Glomerular visceral epithelial cell (primary cell): Measurements from ENCODE around the gene CIAO2B.
A peak's percentile ranks its signal among the peaks of the same experiment; 100 is the strongest.
"Not testable (repeated sequence)": the region's sequence is repeated elsewhere in the genome, so short reads cannot be mapped to it uniquely, and the experiment has no call there.

Experiments used
- DNase-seq: peaks from one replicate; pipeline ENCODE4 v3.0.0-alpha.2; 2016; ENCODE audit errors: extremely low spot score

Gene CIAO2B

DNA sequence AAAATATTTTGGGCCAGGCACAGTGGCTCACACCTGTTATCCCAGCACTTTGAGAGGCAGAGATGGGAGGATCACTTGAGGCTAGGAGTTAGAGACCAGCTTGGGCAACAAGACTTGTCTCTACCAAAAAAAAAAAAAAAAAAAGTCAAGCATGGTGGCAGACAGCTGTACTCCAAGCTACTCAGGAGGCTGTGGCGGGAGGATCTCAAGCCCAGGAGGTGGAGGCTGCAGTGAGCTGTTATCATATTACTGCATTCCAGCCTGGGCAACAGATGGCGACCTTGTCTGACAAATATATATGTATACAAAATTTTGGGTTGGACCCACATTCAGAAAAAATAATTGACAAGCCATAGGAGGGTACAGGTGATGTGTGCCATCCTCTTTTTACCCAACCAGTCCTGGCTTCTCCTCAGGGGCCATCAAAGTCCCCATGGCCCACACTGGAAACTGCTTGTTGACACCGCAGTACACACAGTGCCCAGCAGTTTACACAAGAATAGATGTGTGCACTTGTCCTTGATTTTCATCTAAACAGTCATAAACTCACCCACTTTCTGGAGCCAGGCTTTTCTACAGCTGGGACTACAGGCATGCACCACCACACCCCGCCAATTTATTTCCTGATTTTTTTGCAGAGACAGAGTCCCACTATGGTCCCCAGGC lies 2.8 kb upstream of the CIAO2B start:
- DNase-seq = no peak

DNA sequence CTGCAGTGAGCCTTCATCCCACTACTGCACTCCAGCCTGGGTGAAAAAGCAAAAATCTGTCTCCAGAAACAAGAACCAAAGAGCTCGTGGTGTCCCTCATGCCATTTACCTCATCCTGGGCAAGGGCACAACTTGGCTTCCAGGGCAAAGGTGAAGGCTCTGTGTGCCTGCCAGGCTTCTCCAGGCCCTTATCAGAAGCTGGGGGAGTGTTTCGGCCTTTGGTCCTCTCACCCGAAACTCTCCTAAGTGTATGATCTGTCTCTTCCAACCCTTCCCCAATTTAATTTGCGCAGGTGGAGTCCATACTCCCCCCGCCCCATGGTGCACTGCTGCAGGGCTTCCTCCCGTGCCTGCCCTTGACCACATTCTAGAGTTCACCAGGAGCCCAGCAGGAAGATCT lies 2.3 kb upstream of the CIAO2B start:
- DNase-seq = no peak

DNA sequence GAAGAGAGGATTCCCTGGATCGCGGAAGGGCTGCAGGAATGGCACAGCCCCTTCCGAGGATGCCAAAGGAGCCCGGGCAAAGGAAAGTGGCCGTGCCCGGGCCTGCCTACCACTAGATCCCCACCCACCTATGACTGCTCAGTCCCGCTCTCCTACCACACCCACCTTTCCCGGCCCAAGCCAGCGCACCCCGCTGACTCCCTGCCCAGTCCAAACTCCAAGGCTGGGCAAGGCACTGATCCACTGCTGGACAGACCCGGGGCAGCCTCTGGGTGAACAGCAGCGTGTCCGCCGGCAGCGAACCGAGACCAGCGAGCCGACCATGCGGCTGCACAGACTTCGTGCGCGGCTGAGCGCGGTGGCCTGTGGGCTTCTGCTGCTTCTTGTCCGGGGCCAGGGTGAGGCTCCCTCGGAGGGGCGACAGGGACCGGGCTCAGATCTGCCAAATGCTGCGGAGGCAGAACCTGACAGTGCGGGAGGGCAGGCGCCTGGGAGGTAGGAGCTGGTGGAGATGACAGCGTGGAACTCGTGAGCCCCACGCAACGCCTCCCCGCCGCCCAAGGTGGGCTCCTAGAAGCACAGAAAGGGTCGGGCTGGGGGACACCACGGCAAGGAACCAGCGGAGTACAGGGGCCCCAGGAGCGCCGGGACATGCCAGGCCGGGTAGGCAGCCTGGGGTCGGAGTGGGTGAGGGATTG lies 1.3 kb upstream of the CIAO2B start, which contains the start of gene CES2:
CES2 (plus strand) TSS at position 203 of the 698 bp plus-strand sequence; CDS start at position 323, 120 bp downstream.
- peak; percentile 73 for DNase-seq

DNA sequence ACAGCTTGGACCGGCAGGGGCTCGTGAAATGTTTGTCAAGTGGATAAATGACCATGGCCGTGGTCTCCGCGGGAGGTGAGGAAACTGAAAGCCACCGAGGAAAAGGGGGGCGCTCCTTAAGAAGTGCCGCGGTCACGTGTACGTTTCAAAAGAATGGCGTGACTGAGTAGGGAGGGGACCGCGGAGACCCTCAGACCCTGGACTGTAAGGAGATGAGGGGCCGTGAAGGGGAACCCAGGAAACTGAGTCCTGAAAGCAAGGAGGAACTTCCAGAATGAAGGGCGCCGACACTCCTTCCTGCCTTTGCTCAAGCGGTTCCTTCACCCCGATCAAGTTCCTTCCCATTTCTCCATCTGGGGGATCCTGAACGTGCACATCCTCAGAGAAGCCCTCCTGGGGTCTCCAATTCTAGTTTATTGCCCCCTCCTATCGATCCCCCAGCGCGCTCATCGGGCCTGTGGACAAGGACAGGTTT lies 674 bp upstream of the CIAO2B start:
- not testable (repeated sequence) for DNase-seq

DNA sequence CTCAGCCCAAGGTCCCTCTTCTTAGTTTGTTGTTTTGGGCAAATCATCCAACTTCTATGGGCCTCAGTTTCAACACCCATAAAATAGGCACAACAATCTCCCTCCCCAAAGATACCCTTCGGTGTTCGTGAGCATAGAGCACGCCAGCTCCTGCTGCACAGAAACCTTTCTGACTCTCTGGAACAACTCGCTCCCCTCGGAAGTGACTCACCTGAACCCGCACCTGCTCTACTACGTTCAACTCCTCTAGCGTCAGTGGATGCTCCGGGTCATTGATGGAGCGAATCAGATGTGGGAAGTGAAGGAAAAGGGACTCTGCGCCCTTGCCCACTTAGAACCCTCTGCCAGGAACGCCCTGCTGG lies 445 bp downstream of the CIAO2B start:
- no peak for DNase-seq

DNA sequence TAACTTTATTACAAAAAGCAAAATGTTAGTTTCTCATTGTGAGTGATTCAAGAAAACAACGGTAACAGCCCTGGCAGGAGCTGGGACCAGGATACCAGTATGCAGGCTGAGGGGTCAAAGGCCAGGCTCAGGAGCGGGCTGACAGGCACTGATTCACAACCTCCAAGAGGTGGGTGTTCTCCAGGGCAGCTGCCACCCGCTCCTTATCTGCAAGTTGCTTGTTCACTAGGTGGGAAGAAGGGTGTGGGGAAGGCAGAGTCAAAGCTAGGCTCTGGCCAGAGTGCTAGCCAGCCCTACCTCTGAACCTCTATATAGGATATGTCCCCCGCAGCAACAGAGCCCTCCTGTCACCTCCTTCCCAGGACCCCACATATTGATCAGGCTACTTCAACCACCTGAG lies 2.1 kb downstream of the CIAO2B start:
- no peak for DNase-seq

DNA sequence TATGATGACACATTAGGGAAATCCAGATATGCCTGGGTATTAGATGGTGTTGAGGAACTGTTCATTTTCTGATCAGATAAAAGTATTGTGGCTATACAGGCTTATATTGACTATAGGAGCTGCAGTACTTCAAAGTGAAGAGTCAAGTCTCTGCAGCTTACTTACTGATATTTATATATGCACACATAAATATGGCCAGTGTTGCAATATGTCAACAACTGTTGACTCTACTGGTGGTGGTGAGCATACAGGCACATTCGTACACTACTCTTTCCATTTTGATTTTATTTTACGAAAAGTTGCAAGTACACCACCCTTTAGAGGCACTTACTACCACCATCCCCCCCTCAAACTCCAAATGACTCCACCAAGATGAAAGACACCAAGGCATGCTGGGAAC lies 2.5 kb downstream of the CIAO2B start:
- DNase-seq = no peak

DNA sequence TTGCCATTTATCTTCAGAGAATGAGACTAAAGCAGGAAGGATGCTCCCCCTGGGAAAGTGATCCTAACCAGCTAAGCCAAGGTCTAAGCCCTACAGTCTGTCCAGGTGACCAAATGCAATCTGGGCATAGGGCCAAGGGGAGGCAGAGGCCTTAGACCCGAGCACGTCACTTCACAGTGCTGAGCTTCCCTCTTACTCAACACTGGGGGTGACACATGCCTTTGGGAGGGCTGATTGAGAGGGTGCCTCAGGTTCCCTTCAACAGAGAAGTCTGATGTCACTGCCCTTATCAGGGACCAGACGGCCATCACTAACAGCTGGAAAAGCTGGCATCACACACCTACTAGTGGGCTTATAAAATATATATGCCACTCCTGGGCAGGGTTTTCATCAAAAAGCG lies 4.0 kb downstream of the CIAO2B start:
- DNase-seq = peak; percentile 91

DNA sequence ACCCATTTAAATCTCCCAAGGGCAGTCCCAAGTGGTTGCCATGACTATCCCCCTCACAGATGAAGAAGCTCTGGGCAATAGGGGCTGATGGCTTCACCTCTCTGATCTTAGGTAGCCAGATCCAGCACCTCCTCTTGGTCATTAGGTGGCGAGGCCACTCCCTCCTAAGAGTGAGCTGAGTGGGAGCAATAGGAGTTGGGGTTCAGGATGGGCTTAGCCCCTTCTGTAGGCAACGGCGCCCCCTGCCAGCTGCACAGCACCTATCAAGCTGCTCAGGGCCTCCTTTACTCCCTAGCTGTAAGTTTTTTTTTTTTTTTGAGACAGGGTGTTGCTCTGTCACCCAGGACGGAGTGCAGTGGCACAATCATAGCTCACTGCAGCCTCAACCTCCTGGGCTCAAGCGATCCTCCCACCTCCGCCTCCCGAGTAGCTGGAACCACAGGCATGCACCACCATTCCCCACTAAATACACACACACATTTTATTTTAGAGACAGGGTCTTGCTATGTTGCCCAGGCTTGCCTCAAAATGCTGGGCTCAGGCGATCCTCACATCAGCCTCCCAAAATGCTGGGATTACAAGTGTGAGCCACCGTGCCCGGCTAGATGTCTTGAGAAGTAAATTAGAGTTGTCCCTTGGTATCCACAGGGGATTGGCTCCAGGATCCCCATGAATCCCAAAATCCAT lies 5.4 kb downstream of the CIAO2B start:
- DNase-seq = peak; percentile 54

DNA sequence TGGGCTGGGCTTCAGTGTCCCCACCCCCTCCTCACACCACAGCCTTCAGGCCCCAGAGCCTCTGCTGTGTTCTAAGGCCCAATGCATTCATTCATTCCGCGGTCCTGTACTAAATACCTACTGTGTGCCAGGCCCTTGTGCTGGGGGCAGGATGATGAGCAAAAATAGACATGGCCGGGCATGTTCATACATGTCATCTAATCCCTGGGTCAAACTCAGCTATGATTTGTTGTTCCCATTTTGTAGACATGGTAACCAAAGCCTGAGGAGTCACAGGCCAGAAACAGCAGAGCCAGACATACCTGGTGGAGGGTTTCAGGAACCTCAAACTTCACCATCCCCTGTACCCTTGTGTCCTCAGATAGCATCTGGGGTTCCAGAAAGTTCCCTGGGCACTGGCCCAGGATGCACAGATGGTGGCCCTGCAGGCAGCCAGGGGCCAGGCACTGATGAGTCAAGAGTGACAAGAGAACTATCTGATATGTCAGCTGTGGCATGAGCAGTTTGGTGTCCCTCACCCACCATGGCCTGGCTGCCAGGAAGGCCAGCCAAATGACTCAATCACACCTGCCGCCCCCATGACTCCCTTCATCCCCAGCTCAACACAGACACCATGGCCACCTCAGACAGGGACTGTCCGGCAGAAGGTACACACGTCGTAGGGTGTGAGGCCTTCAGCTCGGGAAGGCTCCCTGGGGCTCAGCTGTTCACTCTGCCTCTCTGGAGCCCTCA lies 6.1 kb downstream of the CIAO2B start:
- DNase-seq = peak; percentile 79

DNA sequence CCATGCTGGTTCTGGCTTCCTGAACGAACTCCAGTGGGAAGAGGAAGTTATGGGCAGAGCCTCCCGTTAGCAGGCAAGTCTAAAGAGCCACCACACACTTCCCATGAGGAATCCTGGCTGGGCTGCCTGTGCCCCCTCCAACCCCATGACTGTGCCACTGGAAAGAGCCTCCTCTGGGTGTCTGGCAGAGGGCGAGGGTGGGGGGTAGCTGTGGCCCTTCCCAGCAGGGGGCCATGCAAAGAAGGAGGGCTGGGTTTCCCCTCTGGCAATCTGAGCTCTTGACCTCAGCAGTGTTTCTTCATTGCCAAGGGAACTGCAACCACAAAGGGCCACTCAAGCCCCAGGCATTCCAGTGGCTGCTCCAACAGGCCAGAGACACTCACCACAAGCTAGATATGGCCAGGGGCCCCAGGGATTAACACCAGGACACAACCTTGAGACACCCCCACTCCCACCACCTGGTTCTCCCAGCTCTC lies 7.2 kb downstream of the CIAO2B start:
- peak; percentile 98 for DNase-seq

DNA sequence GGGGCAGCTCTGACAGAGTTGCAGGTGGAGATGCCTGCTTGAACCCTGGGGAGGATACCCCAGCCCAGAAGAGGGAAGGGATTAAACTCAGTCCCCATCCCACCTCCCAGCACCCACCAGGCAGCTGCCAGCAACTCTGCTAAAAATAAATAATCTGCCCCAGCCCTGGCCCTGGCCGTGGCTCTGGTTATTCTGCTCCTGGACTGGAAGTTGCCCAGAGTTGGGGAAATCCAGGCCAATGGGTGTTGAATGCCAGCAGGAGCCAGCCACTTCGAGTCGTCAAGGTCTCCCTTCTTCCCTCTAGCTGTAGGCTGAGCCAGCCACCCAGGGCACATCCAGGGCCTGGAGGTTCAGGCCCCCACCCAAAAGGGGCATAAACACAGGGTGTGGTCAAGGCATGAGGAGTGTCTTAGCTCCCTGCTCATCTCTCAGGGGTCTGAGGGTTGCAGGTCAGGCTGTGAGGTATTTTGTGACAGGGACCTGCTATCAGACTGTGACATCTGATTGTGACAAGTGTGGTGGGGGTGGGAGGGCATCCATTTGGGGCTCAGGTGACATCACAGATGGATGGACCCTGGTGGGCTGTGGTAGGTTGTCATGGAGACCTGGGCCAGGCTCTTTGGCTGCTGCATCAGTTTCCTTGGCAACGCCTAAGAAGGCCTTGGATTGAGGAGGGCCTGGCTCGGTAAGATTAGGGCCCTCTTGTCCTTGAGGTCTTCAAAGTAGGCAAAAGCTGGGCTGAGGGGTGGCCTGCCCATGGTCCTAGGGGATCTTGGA lies 7.8 kb downstream of the CIAO2B start:
- peak; percentile 45 for DNase-seq

DNA sequence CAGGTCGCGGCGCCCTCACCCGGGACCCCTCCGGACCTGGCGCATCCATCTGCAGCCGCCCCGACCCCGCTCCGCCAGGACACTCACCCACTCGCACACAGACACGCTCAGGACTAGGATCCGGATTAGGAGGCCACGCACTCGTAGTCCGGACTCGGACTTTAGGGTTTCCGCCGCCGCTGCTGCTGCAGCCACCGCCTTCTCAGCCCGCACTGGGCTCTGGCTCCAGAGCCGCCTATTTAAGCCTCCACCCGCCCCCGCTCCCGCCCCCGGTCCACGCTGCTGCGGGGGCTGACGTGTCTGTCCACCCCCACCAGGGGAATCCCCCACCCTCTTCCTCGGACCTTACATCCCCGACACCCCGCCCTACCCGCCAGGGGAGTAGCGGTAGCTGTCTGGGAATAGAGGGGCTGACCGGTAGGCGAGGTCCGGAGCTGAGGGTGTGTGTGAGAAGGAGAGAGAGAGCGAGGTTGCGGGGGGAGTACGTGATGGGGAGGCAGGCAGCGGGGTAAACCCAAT lies 8.8 kb downstream of the CIAO2B start, which contains the start of gene RRAD:
RRAD (minus strand) TSS at position 214 of the 519 bp plus-strand sequence. CDS start 356 bp downstream, outside the sequence.
- peak; percentile 93 for DNase-seq

DNA sequence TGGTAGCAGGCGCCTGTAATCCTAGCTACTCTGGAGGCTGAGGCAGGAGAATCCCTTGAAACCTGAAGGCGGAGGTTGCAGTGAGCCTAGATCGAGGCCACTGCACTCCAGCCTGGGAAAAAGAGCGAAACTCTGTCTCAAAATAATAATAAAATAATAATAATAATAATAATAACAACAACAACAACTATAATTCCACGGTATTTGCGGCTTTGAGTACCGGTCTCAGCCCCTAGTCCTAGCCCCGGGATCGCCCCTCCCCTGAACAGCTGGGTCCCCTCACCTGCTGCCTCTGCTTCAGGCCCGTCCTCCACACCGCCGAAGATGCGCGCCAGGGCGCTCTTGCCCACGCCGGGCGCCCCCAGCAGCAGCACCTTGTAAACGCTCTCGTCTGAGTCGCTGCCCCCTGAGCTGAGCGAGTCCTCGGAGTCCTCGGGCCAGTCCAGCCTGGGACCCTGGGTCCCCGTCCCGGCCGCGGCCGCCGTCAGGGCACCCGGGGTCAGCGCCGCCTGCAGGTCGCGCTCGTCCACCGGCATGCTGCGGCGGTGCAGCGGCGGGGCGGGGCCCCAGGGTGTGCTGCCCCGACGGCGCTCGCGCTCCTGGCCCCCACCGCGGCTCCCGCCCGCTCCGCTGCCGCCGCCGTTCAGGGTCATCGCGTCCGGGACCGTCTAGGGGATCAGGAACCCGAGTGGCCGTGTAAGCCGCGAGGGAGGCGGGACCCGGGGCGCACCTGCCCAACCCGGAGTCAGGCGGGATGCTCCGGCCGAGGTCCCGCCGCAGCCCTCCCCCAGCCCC lies 9.5 kb downstream of the CIAO2B start:
- peak; percentile 50 for DNase-seq

DNA sequence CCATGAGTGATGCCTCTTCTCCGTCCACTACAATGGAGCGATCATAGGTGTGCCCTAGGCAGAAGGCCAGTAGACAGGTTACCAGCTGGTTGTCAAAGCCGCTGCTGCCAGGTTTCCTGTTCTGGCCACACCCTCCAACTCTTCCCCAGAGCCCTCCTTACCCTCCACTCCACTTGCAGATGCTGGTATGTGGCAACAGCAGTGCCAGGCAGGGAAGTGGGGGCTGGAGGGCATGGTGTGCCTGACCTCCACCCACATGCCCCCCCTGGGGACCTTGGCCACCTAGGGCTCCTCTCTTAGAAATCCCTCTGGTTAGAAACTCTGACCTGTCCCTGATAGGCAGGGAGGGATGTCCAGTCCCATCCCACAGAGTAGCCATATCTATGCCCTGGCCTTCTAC lies 10.3 kb downstream of the CIAO2B start:
- peak; percentile 13 for DNase-seq

DNA sequence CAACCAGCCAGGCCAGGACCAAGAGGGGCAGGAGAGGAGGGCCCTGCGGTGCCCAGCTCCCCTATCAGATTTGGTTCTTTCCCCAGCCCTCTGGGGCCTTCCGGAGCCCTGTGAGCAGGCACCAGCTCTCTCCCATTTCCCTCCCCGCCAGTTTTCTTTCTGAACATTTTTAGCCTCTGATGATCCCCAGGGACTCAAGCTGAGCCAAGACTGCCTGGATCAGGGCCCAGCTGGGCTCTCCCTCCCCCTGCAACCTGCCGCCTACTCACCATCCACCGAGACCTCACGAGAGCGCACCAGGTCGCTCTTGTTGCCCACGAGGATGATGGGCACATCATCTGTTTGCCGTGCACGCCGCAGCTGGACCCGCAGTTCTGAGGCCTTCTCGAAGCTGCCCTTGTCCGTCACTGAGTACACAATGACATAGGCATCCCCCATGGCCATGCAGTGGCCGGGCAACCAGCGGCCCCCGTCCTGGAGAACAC lies 10.9 kb downstream of the CIAO2B start:
- no peak for DNase-seq

DNA sequence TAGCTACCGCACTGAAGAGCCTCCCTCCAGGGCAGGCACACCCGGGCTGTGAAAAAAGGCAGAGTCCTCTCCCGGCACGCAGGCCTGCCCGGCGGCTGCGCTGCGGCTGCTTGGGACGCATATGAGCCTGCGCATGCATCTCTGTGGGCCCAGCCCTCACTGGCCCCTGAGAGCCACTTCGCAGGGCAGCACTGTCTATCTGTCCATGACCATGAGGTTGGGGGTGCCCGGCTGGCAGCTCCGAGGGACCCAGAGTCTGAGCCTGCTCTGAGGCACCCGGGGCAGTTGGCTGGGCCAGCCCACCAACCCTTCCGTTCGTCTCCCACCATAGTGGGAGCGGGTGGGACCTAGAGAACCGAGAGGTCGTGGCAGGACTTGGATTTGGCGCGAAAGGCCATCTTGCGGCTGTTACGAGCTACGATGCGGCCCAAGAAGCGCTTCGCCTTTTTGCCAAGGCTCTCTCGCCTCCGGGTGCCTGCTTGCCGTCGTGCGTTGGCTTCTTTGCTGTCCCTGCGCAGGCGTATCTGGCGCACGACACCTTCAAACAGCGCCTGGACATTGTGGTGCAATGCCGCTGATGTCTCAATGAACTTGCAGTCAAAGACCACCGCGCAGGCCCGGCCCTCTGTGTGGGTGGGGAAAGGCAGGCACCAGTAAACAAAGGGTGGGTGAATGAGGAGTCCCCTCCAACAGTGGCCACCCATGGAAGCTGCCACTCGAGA lies 12.3 kb downstream of the CIAO2B start:
- no peak for DNase-seq

DNA sequence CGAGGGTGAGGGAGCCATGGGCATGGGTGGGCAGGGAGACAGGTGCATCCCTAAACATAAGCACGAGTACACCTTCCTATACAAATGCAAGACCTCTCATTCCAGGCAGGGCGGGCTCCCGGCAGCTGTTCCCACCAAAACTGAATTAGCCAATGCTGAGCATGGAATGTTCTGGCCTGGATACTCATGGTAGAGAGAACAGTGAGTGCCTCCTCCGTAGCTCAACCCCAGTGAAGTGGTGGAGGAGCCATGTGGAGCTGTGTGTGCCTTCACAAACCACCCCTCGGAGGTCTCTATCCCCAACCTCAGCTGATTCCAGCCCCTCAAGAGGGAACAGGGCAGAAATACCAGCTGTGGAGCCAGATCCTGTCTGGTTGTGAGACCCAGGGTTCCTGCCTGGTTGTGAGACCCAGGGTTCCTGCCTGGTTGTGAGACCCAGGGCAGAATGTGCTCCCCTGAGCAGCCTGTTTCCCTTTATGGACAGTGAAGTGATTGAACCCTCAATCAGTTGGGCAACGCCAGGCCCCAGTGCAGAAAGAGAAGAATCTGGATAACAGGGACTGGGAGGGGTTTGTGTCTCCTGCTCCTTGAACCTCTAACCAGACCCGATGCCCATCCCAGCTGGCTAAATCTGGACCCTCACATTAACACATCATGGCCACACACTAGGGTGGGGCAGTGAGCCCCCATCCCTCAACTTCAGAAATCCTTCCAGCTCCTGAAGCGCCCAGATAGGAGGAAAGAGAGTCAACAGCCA lies 13.1 kb downstream of the CIAO2B start:
- no peak for DNase-seq

DNA sequence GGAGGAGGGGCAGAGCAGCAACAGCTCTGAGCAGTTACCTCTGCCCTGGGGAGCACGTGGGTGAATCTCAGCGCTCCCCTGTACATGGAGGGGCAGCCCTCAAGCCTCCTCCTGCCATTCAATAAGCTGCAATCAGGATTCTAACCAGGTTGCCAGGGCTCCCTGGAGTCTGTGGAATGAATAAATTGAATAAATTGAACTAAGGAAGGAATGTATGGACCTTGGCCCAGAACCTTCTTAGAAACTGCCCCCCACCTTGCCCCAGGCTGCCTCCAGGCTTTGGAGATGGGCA lies 14.0 kb downstream of the CIAO2B start:
- DNase-seq = no peak
